HepG2 (cell line): ENCODE results near the gene TNNI3K.

Experiments used
- ATF7 ChIP-seq, 2 experiments: fragments of 450-650 bp in 1 of 2; sonication (generic) in 1 of 2; formaldehyde crosslinking in 1 of 2; IDR thresholded peaks; 2 replicates each; pipeline versions ENCODE4 v1.4.0 to v1.6.1; 2016 to 2020; ENCODE audit warnings: antibody characterized with exemption in 1 of 2, mild to moderate bottlenecking in 1 of 2, missing genetic modification reagents in 1 of 2
- CTCF ChIP-seq: sonication (generic); formaldehyde crosslinking; IDR thresholded peaks from 2 replicates; pipeline ENCODE4 v1.5.0; 2020; ENCODE audit warnings: mild to moderate bottlenecking, missing genetic modification reagents, moderate library complexity
- JUN ChIP-seq: sonication (generic); formaldehyde crosslinking; IDR thresholded peaks from 2 replicates; pipeline ENCODE4 v1.4.0; 2020; ENCODE audit warnings: mild to moderate bottlenecking, missing genetic modification reagents
- KAT8 ChIP-seq: IDR thresholded peaks from 2 replicates; pipeline ENCODE4 v1.6.1; 2016; ENCODE audit warnings: missing genetic modification reagents, missing compliant biosample characterization
- POLR2A ChIP-seq, 2 experiments: IDR thresholded peaks; 2 replicates each; pipeline ENCODE4 v1.6.1; 2011; ENCODE audit warnings: low read depth in 2 of 2, low read length in 2 of 2, mild to moderate bottlenecking in 1 of 2, moderate library complexity in 1 of 2; ENCODE audit not compliant: insufficient read depth in 1 of 2
- RAD21 ChIP-seq: fragments of 450-650 bp; formaldehyde crosslinking; IDR thresholded peaks from 2 replicates; pipeline ENCODE4 v1.5.0; 2020; ENCODE audit warnings: mild to moderate bottlenecking
- RNF219 ChIP-seq: sonication (generic); formaldehyde crosslinking; IDR thresholded peaks from 2 replicates; pipeline ENCODE4 v1.5.0; 2020; ENCODE audit warnings: mild to moderate bottlenecking, missing genetic modification reagents
- TBL1XR1 ChIP-seq: fragments of 150-350 bp; IDR thresholded peaks from 2 replicates; pipeline ENCODE4 v1.6.1; 2014; ENCODE audit warnings: borderline replicate concordance, low read length; ENCODE audit not compliant: partially characterized antibody
- ZFX ChIP-seq: sonication (generic); formaldehyde crosslinking; IDR thresholded peaks from 2 replicates; pipeline ENCODE4 v1.4.0; 2020; ENCODE audit warnings: mild to moderate bottlenecking, low read depth, missing genetic modification reagents, moderate library complexity
- ZNF33B ChIP-seq: sonication (generic); formaldehyde crosslinking; IDR thresholded peaks from 2 replicates; pipeline ENCODE4 v1.5.1; 2020; ENCODE audit warnings: mild to moderate bottlenecking, missing genetic modification reagents
- ZZZ3 ChIP-seq: sonication (generic); formaldehyde crosslinking; IDR thresholded peaks from 2 replicates; pipeline ENCODE4 v1.4.0; 2020; ENCODE audit warnings: missing genetic modification reagents, mild to moderate bottlenecking, borderline replicate concordance

GRCh38 chr1:74425676-74426075, 190.5 kb downstream of the TNNI3K start:
- TF ChIP-seq CTCF (no peak), POLR2A (IDR thresholded peaks at IDR 0.05; ENCODE audit: insufficient read depth in 1 of 2, low read depth in 2 of 2, low read length in 2 of 2) (no peak), KAT8 (CRISPR knock-in tag) (no peak), ATF7 (IDR thresholded peaks at IDR 0.05) (no peak), ATF7 (CRISPR knock-in tag; IDR thresholded peaks at IDR 0.05) (no peak), ZFX (CRISPR knock-in tag) (no peak), ZZZ3 (CRISPR knock-in tag) (no peak), TBL1XR1 (no peak), RNF219 (CRISPR knock-in tag) (no peak), ZNF33B (CRISPR knock-in tag) (no peak), RAD21 (CRISPR knock-in tag) (no peak), JUN (no peak)
